RWPE1 (cell line): ENCODE results near the gene STRIT1.

Source experiments
- CTCF ChIA-PET: fragments of 350-600 bp; sonication (Branson Sonifier 250); formaldehyde crosslinking; extraction: SDS; loops from one replicate; lab custom pipeline; 2021; lab: Yijun Ruan, JAX
- POLR2A ChIA-PET: fragments of 400-600 bp; formaldehyde crosslinking; extraction: SDS; loops from one replicate; lab custom pipeline; 2020; ENCODE audit warnings: antibody characterized with exemption; ENCODE audit not compliant: low non-redundant PET; lab: Yijun Ruan, JAX
- DNase-seq: peaks from one replicate; pipeline ENCODE4 v3.0.0; 2012; ENCODE audit warnings: low spot score
- H3K27ac ChIP-seq: fragments of 450-650 bp; 2 replicates; pipeline ENCODE4 v1.5.1; 2017
- TF ChIP-seq, protein P1 (sequence below): fragments of 450-650 bp; conservative IDR thresholded peaks from 2 replicates; pipeline ENCODE4 v1.5.1; 2017; ENCODE audit warnings: low read depth, mild to moderate bottlenecking

Gene STRIT1

DNA sequence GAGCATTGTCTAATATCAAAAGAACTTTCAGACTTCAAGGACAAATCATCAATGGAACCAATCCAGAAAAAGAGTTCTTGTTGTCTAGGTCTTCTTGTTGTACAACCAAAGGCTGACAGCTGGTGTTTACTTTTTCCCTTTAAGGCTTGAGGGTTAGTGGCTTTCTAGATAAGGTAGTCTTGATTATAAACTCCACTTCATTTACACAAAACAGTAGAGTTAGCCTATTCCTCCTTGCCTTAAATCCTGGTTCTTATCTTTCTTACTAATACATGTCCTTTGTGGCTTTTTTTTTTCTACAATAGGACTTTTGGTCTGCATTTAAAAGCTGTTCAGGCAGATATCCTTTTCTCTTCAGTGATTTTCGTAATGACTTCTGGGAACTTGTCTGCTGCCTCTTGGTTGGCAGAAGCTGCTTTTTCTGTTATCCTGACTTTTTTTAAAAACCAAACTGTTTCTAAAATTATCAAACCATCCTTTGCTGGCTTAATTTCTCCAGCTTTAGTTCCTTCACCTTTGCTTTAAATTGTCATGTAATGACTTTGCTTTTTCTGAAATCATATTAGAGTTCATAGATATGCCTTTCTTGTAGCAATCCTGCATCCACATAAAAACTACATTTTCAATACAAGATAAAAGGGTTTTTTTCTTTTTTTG, 44.8 kb downstream of the STRIT1 start:
- ChIA-PET POLR2A (no interaction called here), CTCF (no interaction called here)
- TF ChIP-seq, protein P1, sequence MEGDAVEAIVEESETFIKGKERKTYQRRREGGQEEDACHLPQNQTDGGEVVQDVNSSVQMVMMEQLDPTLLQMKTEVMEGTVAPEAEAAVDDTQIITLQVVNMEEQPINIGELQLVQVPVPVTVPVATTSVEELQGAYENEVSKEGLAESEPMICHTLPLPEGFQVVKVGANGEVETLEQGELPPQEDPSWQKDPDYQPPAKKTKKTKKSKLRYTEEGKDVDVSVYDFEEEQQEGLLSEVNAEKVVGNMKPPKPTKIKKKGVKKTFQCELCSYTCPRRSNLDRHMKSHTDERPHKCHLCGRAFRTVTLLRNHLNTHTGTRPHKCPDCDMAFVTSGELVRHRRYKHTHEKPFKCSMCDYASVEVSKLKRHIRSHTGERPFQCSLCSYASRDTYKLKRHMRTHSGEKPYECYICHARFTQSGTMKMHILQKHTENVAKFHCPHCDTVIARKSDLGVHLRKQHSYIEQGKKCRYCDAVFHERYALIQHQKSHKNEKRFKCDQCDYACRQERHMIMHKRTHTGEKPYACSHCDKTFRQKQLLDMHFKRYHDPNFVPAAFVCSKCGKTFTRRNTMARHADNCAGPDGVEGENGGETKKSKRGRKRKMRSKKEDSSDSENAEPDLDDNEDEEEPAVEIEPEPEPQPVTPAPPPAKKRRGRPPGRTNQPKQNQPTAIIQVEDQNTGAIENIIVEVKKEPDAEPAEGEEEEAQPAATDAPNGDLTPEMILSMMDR, result no peak
- H3K27ac ChIP-seq, result no peak overlapping the region
- no peak for DNase-seq

DNA sequence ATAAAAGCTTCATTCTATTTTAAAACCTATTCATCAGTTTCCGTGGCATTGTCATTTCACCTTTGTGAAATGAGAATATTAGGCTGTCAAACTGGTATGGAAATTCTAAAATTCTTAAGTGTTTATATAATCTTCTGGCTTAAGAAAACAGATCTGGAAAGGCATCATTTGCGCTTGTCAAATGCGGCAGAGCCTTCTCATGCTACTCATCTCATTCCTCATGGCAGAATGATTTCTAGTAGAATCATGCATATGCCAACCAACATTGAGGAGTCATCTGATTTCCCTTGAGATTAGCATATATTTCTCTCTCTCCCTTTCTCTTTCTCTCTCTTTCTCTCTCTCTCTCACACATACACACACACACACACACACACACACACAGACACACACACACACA, 48.8 kb downstream of the STRIT1 start:
- no peak overlapping the region for H3K27ac ChIP-seq
- TF ChIP-seq, protein P1, result no peak
- DNase-seq, result no peak
- ChIA-PET POLR2A (no interaction called here), CTCF (no interaction called here)

DNA sequence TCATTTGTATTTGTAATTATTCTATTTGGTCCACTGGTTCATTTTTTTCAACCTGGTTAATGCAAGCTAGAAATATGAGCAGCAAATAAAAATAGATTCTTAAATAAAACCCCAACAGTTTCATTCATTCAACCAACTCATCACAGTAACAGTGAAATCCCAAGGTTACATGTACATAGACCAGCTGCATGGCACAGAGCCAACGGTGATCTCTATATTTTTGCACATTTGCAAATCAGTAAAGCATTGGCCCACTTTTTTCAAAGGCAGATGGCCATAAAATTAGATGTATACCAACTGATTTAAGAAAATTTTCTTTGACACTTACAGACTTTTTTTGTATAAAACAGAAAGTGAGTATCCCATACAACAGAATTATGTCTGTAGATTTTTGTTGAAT, 49.3 kb downstream of the STRIT1 start:
- H3K27ac ChIP-seq, result no peak overlapping the region
- DNase-seq, result no peak
- ChIA-PET POLR2A (no interaction called here), CTCF (no interaction called here)
- TF ChIP-seq, protein P1, result no peak

DNA sequence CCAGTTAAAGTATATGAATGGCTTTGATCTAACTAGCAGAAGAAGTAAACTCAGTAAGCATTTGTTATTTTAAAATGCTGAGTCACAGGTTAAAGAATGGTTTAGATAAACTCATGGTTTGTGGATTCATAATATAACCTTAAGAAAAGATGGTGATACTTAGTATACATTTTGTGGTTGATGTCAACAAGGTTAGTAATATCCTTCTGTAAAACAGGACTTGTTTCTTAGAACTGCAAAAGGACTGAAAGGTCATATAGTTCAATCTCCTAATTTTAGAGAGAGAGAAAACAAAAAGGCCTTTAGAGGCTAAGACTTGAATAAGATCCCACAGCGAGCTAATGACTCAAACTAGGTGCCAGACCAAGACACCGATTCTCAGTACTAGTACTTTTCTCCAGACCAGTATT, 50.0 kb downstream of the STRIT1 start:
- DNase-seq, result no peak
- POLR2A ChIA-PET, result no interaction called here
- CTCF ChIA-PET, result no interaction called here
- no peak overlapping the region for H3K27ac ChIP-seq
- TF ChIP-seq, protein P1, result no peak

DNA sequence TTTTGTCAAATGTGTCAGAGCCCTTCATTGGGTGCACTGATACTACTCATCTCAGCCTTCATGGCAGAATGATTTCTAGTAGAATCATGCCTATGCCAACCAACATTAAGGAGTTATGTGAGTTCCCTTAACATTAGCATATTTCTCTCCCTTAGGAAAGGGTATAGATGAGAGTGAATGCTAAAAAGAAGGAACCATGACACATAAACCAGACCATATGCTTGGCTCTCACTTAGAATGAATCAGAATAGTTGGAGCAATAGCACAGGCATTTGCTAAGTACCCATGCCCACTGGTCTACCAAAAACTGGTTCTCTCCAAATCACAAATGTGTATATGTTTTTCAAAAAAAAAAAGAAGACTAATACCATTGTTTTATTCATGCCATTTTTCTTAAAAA, 51.1 kb downstream of the STRIT1 start:
- H3K27ac ChIP-seq, result no peak overlapping the region
- ChIA-PET CTCF (no interaction called here), POLR2A (no interaction called here)
- DNase-seq, result no peak
- TF ChIP-seq, protein P1, result no peak

DNA sequence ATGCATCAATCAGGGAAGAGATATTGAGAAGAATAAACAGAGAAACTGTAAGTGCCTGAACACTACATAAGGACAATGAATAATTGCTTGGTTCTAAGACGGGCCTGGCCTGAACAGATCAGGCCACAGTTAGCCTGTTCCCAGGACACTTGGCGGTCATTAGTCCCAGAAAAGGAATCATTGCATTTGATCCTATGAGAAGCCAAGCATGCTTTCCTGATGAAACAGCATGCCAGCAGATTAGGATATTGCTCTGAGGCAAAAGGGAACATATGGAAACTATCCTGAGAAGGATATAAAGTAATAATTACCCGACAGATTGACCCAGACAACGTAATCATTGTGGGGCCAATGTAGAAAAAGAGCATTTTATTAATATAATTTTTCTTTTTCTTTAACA, 51.9 kb downstream of the STRIT1 start:
- ChIA-PET POLR2A (no interaction called here), CTCF (no interaction called here)
- H3K27ac ChIP-seq, result no peak overlapping the region
- DNase-seq, result no peak
- TF ChIP-seq, protein P1, result no peak
